H9 (cell line): ENCODE measurements around the gene MN1. TPM values are rescaled to one million over a fixed set of nuclear protein-coding genes. Genes with fewer than 3 reads are reported as not detected.

ENCODE experiments used
- DNase-seq: peaks from one replicate; pipeline ENCODE4 v3.0.0-alpha.2; 2017
- H2AFZ ChIP-seq: one replicate; pipeline ENCODE4 v1.6.1; 2013; ENCODE audit warnings: mild to moderate bottlenecking, low read length, control low read depth, moderate library complexity
- H2AK5ac ChIP-seq: 2 replicates; pipeline ENCODE4 v1.6.1; 2013; ENCODE audit warnings: low read length, control low read depth, mixed read lengths; ENCODE audit not compliant: insufficient read length
- H2BK120ac ChIP-seq: one replicate; pipeline ENCODE4 v1.6.1; 2013; ENCODE audit warnings: low read depth, mild to moderate bottlenecking, low read length, control low read depth, inconsistent platforms; ENCODE audit not compliant: poor library complexity, severe bottlenecking
- H2BK12ac ChIP-seq: 2 replicates; pipeline ENCODE4 v1.6.1; 2013; ENCODE audit warnings: low read length, control low read depth, mixed read lengths, low read depth; ENCODE audit not compliant: insufficient read length
- H2BK15ac ChIP-seq: 2 replicates; pipeline ENCODE4 v1.6.1; 2013; ENCODE audit warnings: low read depth, low read length, control low read depth
- H2BK20ac ChIP-seq: one replicate; pipeline ENCODE4 v1.6.1; 2013; ENCODE audit warnings: low read depth, mild to moderate bottlenecking, low read length, control low read depth, inconsistent platforms; ENCODE audit not compliant: poor library complexity, severe bottlenecking
- H2BK5ac ChIP-seq: 2 replicates; pipeline ENCODE4 v1.6.1; 2013; ENCODE audit warnings: low read length, control low read depth, mixed read lengths; ENCODE audit not compliant: insufficient read length
- H3K14ac ChIP-seq: 2 replicates; pipeline ENCODE4 v1.6.1; 2013; ENCODE audit warnings: low read length, control low read depth; ENCODE audit not compliant: insufficient read depth
- H3K18ac ChIP-seq: 2 replicates; pipeline ENCODE4 v1.6.1; 2013; ENCODE audit warnings: low read depth, mild to moderate bottlenecking, mixed read lengths, low read length, control low read depth; ENCODE audit not compliant: insufficient read length
- H3K23ac ChIP-seq: 2 replicates; pipeline ENCODE4 v1.6.1; 2013; ENCODE audit warnings: low read length, control low read depth, mixed read lengths, low read depth; ENCODE audit not compliant: insufficient read length
- H3K23me2 ChIP-seq: 2 replicates; pipeline ENCODE4 v1.6.1; 2013; ENCODE audit warnings: low read depth, mild to moderate bottlenecking, mixed read lengths, low read length, control low read depth; ENCODE audit not compliant: insufficient read length, poor library complexity, severe bottlenecking
- H3K27ac ChIP-seq: 2 replicates; pipeline ENCODE4 v1.5.1; 2013; ENCODE audit warnings: low read length, control low read depth, mixed read lengths, low read depth; ENCODE audit not compliant: insufficient read length
- H3K27me3 ChIP-seq: 2 replicates; pipeline ENCODE4 v1.6.1; 2013; ENCODE audit warnings: low read length, control low read depth, inconsistent platforms; ENCODE audit not compliant: insufficient read depth
- H3K4ac ChIP-seq: 2 replicates; pipeline ENCODE4 v1.6.1; 2013; ENCODE audit warnings: low read depth, mild to moderate bottlenecking, control low read depth, inconsistent platforms, low read length, moderate library complexity
- H3K4me1 ChIP-seq: 2 replicates; pipeline ENCODE4 v1.6.1; 2013; ENCODE audit warnings: low read length, control low read depth, inconsistent platforms; ENCODE audit not compliant: insufficient read depth
- H3K4me2 ChIP-seq: 2 replicates; pipeline ENCODE4 v1.6.1; 2013; ENCODE audit warnings: low read length, control low read depth, mixed read lengths; ENCODE audit not compliant: insufficient read length, insufficient read depth
- H3K56ac ChIP-seq: 2 replicates; pipeline ENCODE4 v1.6.1; 2013; ENCODE audit warnings: low read depth, mild to moderate bottlenecking, mixed read lengths, low read length, control low read depth; ENCODE audit not compliant: insufficient read length
- H3K79me1 ChIP-seq: 2 replicates; pipeline ENCODE4 v1.6.1; 2013; ENCODE audit warnings: low read depth, mild to moderate bottlenecking, moderate library complexity, low read length, control low read depth, inconsistent platforms; ENCODE audit not compliant: insufficient read depth, poor library complexity, severe bottlenecking
- H3K79me2 ChIP-seq: 2 replicates; pipeline ENCODE4 v1.6.1; 2013; ENCODE audit warnings: low read length, control low read depth, inconsistent platforms; ENCODE audit not compliant: insufficient read depth
- H3K9ac ChIP-seq: 2 replicates; pipeline ENCODE4 v1.6.1; 2013; ENCODE audit warnings: low read length, control low read depth, mixed read lengths; ENCODE audit not compliant: insufficient read length; ENCODE audit errors: extremely low read depth
- H3K9me3 ChIP-seq: one replicate; pipeline ENCODE4 v1.6.1; 2013; ENCODE audit warnings: low read depth, low read length, inconsistent platforms; ENCODE audit not compliant: control insufficient read depth
- H3T11ph ChIP-seq: one replicate; pipeline ENCODE4 v1.6.1; 2013; ENCODE audit warnings: mild to moderate bottlenecking, low read length, control low read depth, inconsistent platforms
- H4K20me1 ChIP-seq: one replicate; pipeline ENCODE4 v1.6.1; 2013; ENCODE audit not compliant: control insufficient read depth, insufficient read length, insufficient read depth
- H4K5ac ChIP-seq: 2 replicates; pipeline ENCODE4 v1.6.1; 2013; ENCODE audit warnings: low read depth, mild to moderate bottlenecking, mixed read lengths, low read length, control low read depth; ENCODE audit not compliant: insufficient read length
- H4K8ac ChIP-seq: replicated peaks from 2 replicates; pipeline ENCODE4 v1.6.1; 2013; ENCODE audit warnings: low read length, control low read depth, mixed read lengths, low read depth; ENCODE audit not compliant: insufficient read length
- H4K91ac ChIP-seq: 2 replicates; pipeline ENCODE4 v1.6.1; 2013; ENCODE audit warnings: low read depth, mild to moderate bottlenecking, moderate library complexity, mixed read lengths, low read length, control low read depth; ENCODE audit not compliant: insufficient read length
- H3K27ac Mint-ChIP-seq, 3 experiments: 2 replicates in 2 of 3; 3 replicates in 1 of 3; pipeline ENCODE4 v1.8.0; 2020 to 2021; ENCODE audit warnings: mixed read lengths in 3 of 3, mild to moderate bottlenecking in 1 of 3, moderate library complexity in 1 of 3
- H3K27me3 Mint-ChIP-seq: 2 replicates; pipeline ENCODE4 v1.8.0; 2021; ENCODE audit warnings: low read depth, mild to moderate bottlenecking, moderate library complexity, mixed read lengths
- H3K36me3 Mint-ChIP-seq, 3 experiments: 2 replicates in 2 of 3; 3 replicates in 1 of 3; pipeline ENCODE4 v1.8.0; 2020 to 2021; ENCODE audit warnings: low read depth in 3 of 3, mixed read lengths in 3 of 3; ENCODE audit not compliant: insufficient read depth in 1 of 3
- H3K4me1 Mint-ChIP-seq, 2 experiments: 2 replicates each; pipeline ENCODE4 v1.8.0; 2020; ENCODE audit warnings: mixed read lengths in 2 of 2
- H3K4me3 Mint-ChIP-seq, 2 experiments: 2 replicates in 1 of 2; 3 replicates in 1 of 2; pipeline ENCODE4 v1.8.0; 2020 to 2021; ENCODE audit warnings: mild to moderate bottlenecking in 2 of 2, mixed read lengths in 2 of 2, moderate library complexity in 1 of 2
- H3K9me3 Mint-ChIP-seq, 2 experiments: 2 replicates in 1 of 2; 3 replicates in 1 of 2; pipeline ENCODE4 v1.8.0; 2020; ENCODE audit warnings: mild to moderate bottlenecking in 2 of 2, mixed read lengths in 2 of 2, moderate library complexity in 1 of 2
- CTCF ChIP-seq: fragments of 200-600 bp; sonication (generic); conservative IDR thresholded peaks from 3 replicates; pipeline ENCODE4 v1.8.0; 2021; ENCODE audit warnings: antibody characterized with exemption, mild to moderate bottlenecking
- WGBS: extraction: QIAGEN DNeasy Blood & Tissue Kit; methylation state at CpG from one replicate; pipeline ENCODE4 v1.1.7; 2013; ENCODE audit warnings: missing lambda C conversion rate, low lambda C conversion rate, mixed read lengths; ENCODE audit not compliant: insufficient read length; ENCODE audit errors: extremely low coverage; 5-methylcytosine and 5-hydroxymethylcytosine counted together
- total RNA-seq: library from RNA; stranded (reverse); gene quantifications from 2 replicates; pipeline ENCODE4 v1.2.1, GENCODE V29; 2021

Gene MN1
- total RNA-seq, 1 experiment from 2014 or later = 2.8 TPM

GRCh38 chr22:27791859-27792241 lies 9.7 kb downstream of the MN1 start:
- Mint-ChIP-seq H3K4me1 (peaks cover 63 to 73% of the 10 kb centered on the region in 2 experiments), H3K4me3 (0 out of 5 replicates have a peak overlapping the region, but pooled peaks of 1 of the 2 experiments have one; percentile 34), H3K27ac (no peak overlapping the region), H3K36me3 (peaks cover 0 to 5% (median 0%) of the 10 kb centered on the region in 3 experiments; a peak in 1 of 7 replicates), H3K27me3 (peaks cover 85% of the 10 kb centered on the region), H3K9me3 (no peaks in the 10 kb centered on the region)
- no peaks in the 10 kb centered on the region for H3K79me1 ChIP-seq
- DNase-seq = no peak
- H2AFZ ChIP-seq = no peak overlapping the region
- TF ChIP-seq CTCF = no peak
- no peak overlapping the region for H2BK5ac ChIP-seq
- peaks cover 9% of the 10 kb centered on the region for H3K23me2 ChIP-seq
- no peaks in the 10 kb centered on the region for H3K9me3 ChIP-seq
- no peaks in the 10 kb centered on the region for H3K79me2 ChIP-seq
- no peak overlapping the region for H2BK120ac ChIP-seq
- peaks cover 12% of the 10 kb centered on the region; the same call in 1 of the 2 replicates for H3K4me1 ChIP-seq
- H3T11ph ChIP-seq = no peak overlapping the region
- no peak overlapping the region for H2BK15ac ChIP-seq
- no peak overlapping the region for H4K8ac ChIP-seq
- H4K91ac ChIP-seq = no peak overlapping the region
- no peak overlapping the region for H4K5ac ChIP-seq
- H3K4me2 ChIP-seq = no peak overlapping the region
- no peak overlapping the region for H2BK20ac ChIP-seq
- H3K4ac ChIP-seq = no peak overlapping the region
- no peak overlapping the region for H3K14ac ChIP-seq
- H3K23ac ChIP-seq = no peak overlapping the region
- no peak overlapping the region for H3K18ac ChIP-seq
- H2BK12ac ChIP-seq = no peak overlapping the region
- H3K27ac ChIP-seq = no peak overlapping the region
- H4K20me1 ChIP-seq = no peaks in the 10 kb centered on the region
- H3K27me3 ChIP-seq = peaks cover 11% of the 10 kb centered on the region; the same call in 1 of the 2 replicates
- no peak overlapping the region for H3K56ac ChIP-seq
- no peak overlapping the region for H3K9ac ChIP-seq
- no peak overlapping the region for H2AK5ac ChIP-seq
- no CpG with 5 or more reads among the region's 3 CpGs for WGBS
